ENCODE results near the gene ZNF467. TPM values are rescaled to one million over a fixed set of nuclear protein-coding genes. Genes with fewer than 3 reads are reported as not detected.

ZNF467 gene
- total and polyA plus RNA-seq, 2 donors (not counting 3 experiments of a cell fraction or from before 2014, with no cell fraction given), result 4.2 to 8.9 TPM

DNA sequence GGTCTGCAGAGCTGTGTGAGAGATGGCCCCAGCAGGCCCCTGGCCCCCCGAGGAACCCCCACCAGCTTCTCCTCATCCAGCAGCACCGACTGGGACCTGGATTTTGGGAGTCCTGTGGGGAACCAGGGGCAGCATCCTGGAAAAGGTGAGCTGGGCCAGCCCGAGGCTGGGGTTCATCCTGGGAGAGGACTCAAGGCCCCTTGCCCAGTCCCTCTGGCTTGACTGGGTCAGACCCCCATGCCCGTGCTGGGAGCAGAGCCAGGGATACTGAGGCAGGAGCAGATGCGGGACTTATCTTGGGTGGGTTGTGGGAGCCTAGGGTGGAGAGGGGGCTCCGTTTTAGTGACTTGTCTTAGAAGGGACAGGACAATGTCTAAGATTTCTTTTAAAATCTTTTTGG lies 47.5 kb downstream of the ZNF467 start:
- CTCF ChIA-PET, result no interaction called here
- FAIRE-seq (no peak), DNase-seq (ENCODE audit: low read depth, low spot score) (no peak)
- Histone ChIP-seq H3K36me3 (ENCODE audit: control insufficient read depth in 2 of 2, extremely low read depth in 1 of 2, insufficient read depth in 2 of 2, low read length in 2 of 2) (peaks cover 0 to 27% of the 10 kb centered on the region in 2 experiments), H3K27me3 (ENCODE audit: control insufficient read depth in 2 of 2, insufficient read depth in 2 of 2, low read length in 2 of 2) (no peaks in the 10 kb centered on the region), H3K4me1 (ENCODE audit: control insufficient read depth, extremely low read depth, insufficient read depth, low read length) (no peaks in the 10 kb centered on the region), H3K79me2 (ENCODE audit: control insufficient read depth, insufficient read depth, low read length) (no peaks in the 10 kb centered on the region), H2AFZ (ENCODE audit: low read depth, low read length) (no peak overlapping the region), H3K27ac (ENCODE audit: insufficient read depth, low read depth, low read length) (no peak overlapping the region), H3K9ac (replicated peaks; ENCODE audit: extremely low read depth, insufficient read depth, low read length) (no peak overlapping the region), H3K9me3 (replicated peaks; ENCODE audit: control insufficient read depth, insufficient read depth, low read length) (no peaks in the 10 kb centered on the region), H4K20me1 (replicated peaks; ENCODE audit: control insufficient read depth, extremely low read depth, insufficient read depth, low read length) (no peaks in the 10 kb centered on the region), H3K4me2 (ENCODE audit: insufficient read depth, low read length) (no peak overlapping the region), H3K9me1 (replicated peaks; ENCODE audit: control insufficient read depth, extremely low read depth, insufficient read depth, low read length) (no peaks in the 10 kb centered on the region), H3K4me3 (replicated peaks in 1 of 3; ENCODE audit: insufficient read depth in 1 of 3, low read depth in 1 of 3, low read length in 3 of 3) (no peak overlapping the region)
- dilution Hi-C loops (cut with MboI; ENCODE audit: extremely low pct_ligation_motif_present, low sequenced_read_pairs) (no loop called here), intact Hi-C loops (cut with micrococcal nuclease) (no loop called here)
- POLR2A ChIA-PET, result no interaction called here
- TF ChIP-seq JUN (IDR thresholded peaks at IDR 0.05; ENCODE audit: borderline replicate concordance, insufficient read depth, insufficient read length, low read depth), result no peak
- TF ChIP-seq MYC (IDR thresholded peaks at IDR 0.05; ENCODE audit: low read depth, low read length), result no peak
- TF ChIP-seq GATA2 (IDR thresholded peaks at IDR 0.05; ENCODE audit: insufficient read depth, insufficient read length, low read depth, low read length), result no peak
- TF ChIP-seq POLR2AphosphoS5 (IDR thresholded peaks at IDR 0.05; ENCODE audit: insufficient read depth, low read depth, low read length), result no peak
- no peak for TF ChIP-seq EZH2 (IDR thresholded peaks at IDR 0.05; ENCODE audit: borderline replicate concordance, low read depth, low read length, severe bottlenecking)
- no peak for TF ChIP-seq FOS (IDR thresholded peaks at IDR 0.05; ENCODE audit: borderline replicate concordance, insufficient read depth, low read length)
- no peak for TF ChIP-seq POLR2A (IDR thresholded peaks at IDR 0.05; ENCODE audit: low read depth, low read length)
- no peak for TF ChIP-seq MAX (IDR thresholded peaks at IDR 0.05; ENCODE audit: insufficient read depth, insufficient read length)
- no TSS peak for BruUV-seq (replicated peaks)

GRCh38 chr7:149725426-149725821 lies 48.0 kb downstream of the ZNF467 start:
- no peak for FAIRE-seq
- intact Hi-C loops (cut with micrococcal nuclease), result no loop called here

More at GRCh38 chr7:149725426-149725821, 48.0 kb downstream of the ZNF467 start:
- no peak overlapping the region for H3K27ac ChIP-seq (ENCODE audit: insufficient read depth, low read depth, low read length)
- H3K9me1 ChIP-seq (replicated peaks; ENCODE audit: control insufficient read depth, extremely low read depth, insufficient read depth, low read length), result no peaks in the 10 kb centered on the region
- no peak overlapping the region for H3K4me3 ChIP-seq (replicated peaks in 1 of 3; ENCODE audit: insufficient read depth in 1 of 3, low read depth in 1 of 3, low read length in 3 of 3)
- peaks cover 0 to 27% of the 10 kb centered on the region in 2 experiments for H3K36me3 ChIP-seq (ENCODE audit: control insufficient read depth in 2 of 2, extremely low read depth in 1 of 2, insufficient read depth in 2 of 2, low read length in 2 of 2)
- no peaks in the 10 kb centered on the region for H3K79me2 ChIP-seq (ENCODE audit: control insufficient read depth, insufficient read depth, low read length)
- ChIA-PET POLR2A (no interaction called here), CTCF (interaction anchor here (2.6 kb wide), 1 partner anchor 63 kb away, joined by 8 read pairs; no protein-coding TSS in a partner anchor)
- H3K9me3 ChIP-seq (replicated peaks; ENCODE audit: control insufficient read depth, insufficient read depth, low read length), result no peaks in the 10 kb centered on the region
- BruUV-seq (replicated peaks), result no TSS peak
- no peaks in the 10 kb centered on the region for H4K20me1 ChIP-seq (replicated peaks; ENCODE audit: control insufficient read depth, extremely low read depth, insufficient read depth, low read length)
- TF ChIP-seq FOS (IDR thresholded peaks at IDR 0.05; ENCODE audit: borderline replicate concordance, insufficient read depth, low read length) (no peak), MYC (IDR thresholded peaks at IDR 0.05; ENCODE audit: low read depth, low read length) (no peak), EZH2 (IDR thresholded peaks at IDR 0.05; ENCODE audit: borderline replicate concordance, low read depth, low read length, severe bottlenecking) (no peak), POLR2AphosphoS5 (IDR thresholded peaks at IDR 0.05; ENCODE audit: insufficient read depth, low read depth, low read length) (no peak), POLR2A (IDR thresholded peaks at IDR 0.05; ENCODE audit: low read depth, low read length) (no peak), GATA2 (IDR thresholded peaks at IDR 0.05; ENCODE audit: insufficient read depth, insufficient read length, low read depth, low read length) (no peak), MAX (IDR thresholded peaks at IDR 0.05; ENCODE audit: insufficient read depth, insufficient read length) (no peak), JUN (IDR thresholded peaks at IDR 0.05; ENCODE audit: borderline replicate concordance, insufficient read depth, insufficient read length, low read depth) (no peak)
- TF ChIP-seq, protein P1, sequence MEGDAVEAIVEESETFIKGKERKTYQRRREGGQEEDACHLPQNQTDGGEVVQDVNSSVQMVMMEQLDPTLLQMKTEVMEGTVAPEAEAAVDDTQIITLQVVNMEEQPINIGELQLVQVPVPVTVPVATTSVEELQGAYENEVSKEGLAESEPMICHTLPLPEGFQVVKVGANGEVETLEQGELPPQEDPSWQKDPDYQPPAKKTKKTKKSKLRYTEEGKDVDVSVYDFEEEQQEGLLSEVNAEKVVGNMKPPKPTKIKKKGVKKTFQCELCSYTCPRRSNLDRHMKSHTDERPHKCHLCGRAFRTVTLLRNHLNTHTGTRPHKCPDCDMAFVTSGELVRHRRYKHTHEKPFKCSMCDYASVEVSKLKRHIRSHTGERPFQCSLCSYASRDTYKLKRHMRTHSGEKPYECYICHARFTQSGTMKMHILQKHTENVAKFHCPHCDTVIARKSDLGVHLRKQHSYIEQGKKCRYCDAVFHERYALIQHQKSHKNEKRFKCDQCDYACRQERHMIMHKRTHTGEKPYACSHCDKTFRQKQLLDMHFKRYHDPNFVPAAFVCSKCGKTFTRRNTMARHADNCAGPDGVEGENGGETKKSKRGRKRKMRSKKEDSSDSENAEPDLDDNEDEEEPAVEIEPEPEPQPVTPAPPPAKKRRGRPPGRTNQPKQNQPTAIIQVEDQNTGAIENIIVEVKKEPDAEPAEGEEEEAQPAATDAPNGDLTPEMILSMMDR (IDR thresholded peaks at IDR 0.05; ENCODE audit: extremely low read depth in 1 of 2, insufficient read depth in 1 of 2, low read depth in 1 of 2, low read length in 2 of 2), result no peak
- no peaks in the 10 kb centered on the region for H3K27me3 ChIP-seq (ENCODE audit: control insufficient read depth in 2 of 2, insufficient read depth in 2 of 2, low read length in 2 of 2)
- no peak for DNase-seq (ENCODE audit: low read depth, low spot score)
- dilution Hi-C loops (cut with MboI; ENCODE audit: extremely low pct_ligation_motif_present, low sequenced_read_pairs), result no loop called here
- H2AFZ ChIP-seq (ENCODE audit: low read depth, low read length), result no peak overlapping the region
- no peak overlapping the region for H3K4me2 ChIP-seq (ENCODE audit: insufficient read depth, low read length)
- H3K9ac ChIP-seq (replicated peaks; ENCODE audit: extremely low read depth, insufficient read depth, low read length), result no peak overlapping the region
- no peaks in the 10 kb centered on the region for H3K4me1 ChIP-seq (ENCODE audit: control insufficient read depth, extremely low read depth, insufficient read depth, low read length)

Data from endothelial cell of umbilical vein (primary cell).